Endothelial cell of umbilical vein (primary cell): ENCODE results near the gene DDX47. TPM values are rescaled to one million over a fixed set of nuclear protein-coding genes. Genes with fewer than 3 reads are reported as not detected.

ENCODE experiments used
- BruUV-seq: library from RNA; stranded (reverse); fragments of 400-500 nt; replicated peaks from 2 replicates; lab custom pipeline; 2021; lab: Mats Ljungman, UMichigan
- CTCF ChIA-PET: fragments of 300-600, 350-600 bp; sonication (Branson Sonifier 250); formaldehyde crosslinking; loops from one replicate; lab custom pipeline; 2021; ENCODE audit warnings: antibody characterized with exemption, inconsistent platforms; lab: Charles Lee
- POLR2A ChIA-PET: fragments of 300-600, 350-600 bp; sonication (Branson Sonifier 250); formaldehyde crosslinking; loops from one replicate; lab custom pipeline; 2021; ENCODE audit warnings: antibody characterized with exemption, inconsistent platforms; lab: Charles Lee
- DNase-seq: peaks from one replicate; pipeline ENCODE4 v3.0.0-alpha.2; 2011; ENCODE audit warnings: low read depth, low spot score
- FAIRE-seq: peaks from 2 replicates; lab custom pipeline; 2011; peaks lifted over from hg19 to GRCh38; lab: Jason Lieb, UNC
- H2AFZ ChIP-seq: 2 replicates; pipeline ENCODE4 v1.6.0; 2012; ENCODE audit warnings: low read depth, low read length, control low read depth, inconsistent platforms
- H3K27ac ChIP-seq: 2 replicates; pipeline ENCODE4 v1.5.1; 2011; ENCODE audit warnings: low read depth, mild to moderate bottlenecking, control low read depth, low read length, moderate library complexity; ENCODE audit not compliant: insufficient read depth
- H3K27me3 ChIP-seq, 2 experiments: 2 replicates each; pipeline versions ENCODE4 v1.6.0 to v1.6.1; 2011; ENCODE audit warnings: low read length in 2 of 2, mixed read lengths in 1 of 2; ENCODE audit not compliant: control insufficient read depth in 2 of 2, insufficient read depth in 2 of 2
- H3K36me3 ChIP-seq, 2 experiments: 2 replicates in 1 of 2; 3 replicates in 1 of 2; pipeline ENCODE4 v1.5.1; 2011; ENCODE audit warnings: low read length in 2 of 2, mild to moderate bottlenecking in 1 of 2, moderate library complexity in 1 of 2; ENCODE audit not compliant: control insufficient read depth in 2 of 2, insufficient read depth in 2 of 2; ENCODE audit errors: extremely low read depth in 1 of 2
- H3K4me1 ChIP-seq: 3 replicates; pipeline ENCODE4 v1.5.1; 2011; ENCODE audit warnings: mild to moderate bottlenecking, low read length; ENCODE audit not compliant: control insufficient read depth, insufficient read depth; ENCODE audit errors: extremely low read depth
- H3K4me2 ChIP-seq: 2 replicates; pipeline ENCODE4 v1.6.1; 2011; ENCODE audit warnings: low read length, control low read depth, mixed read lengths; ENCODE audit not compliant: insufficient read depth
- H3K4me3 ChIP-seq, 3 experiments: fragments of 200-600 bp in 1 of 3; sonication (generic), shearing (Covaris generic) in 1 of 3; replicated peaks in 1 of 3; 2 replicates each; pipeline ENCODE4 v1.5.1; 2011 to 2016; ENCODE audit warnings: control low read depth in 3 of 3, low read length in 3 of 3, mild to moderate bottlenecking in 2 of 3, inconsistent platforms in 1 of 3, low read depth in 1 of 3, moderate library complexity in 1 of 3; ENCODE audit not compliant: insufficient read depth in 1 of 3
- H3K79me2 ChIP-seq: 2 replicates; pipeline ENCODE4 v1.6.0; 2012; ENCODE audit warnings: low read length, inconsistent platforms; ENCODE audit not compliant: control insufficient read depth, insufficient read depth
- H3K9ac ChIP-seq: replicated peaks from 2 replicates; pipeline ENCODE3; 2011; ENCODE audit warnings: low read length, control low read depth; ENCODE audit not compliant: insufficient read depth; ENCODE audit errors: extremely low read depth
- H3K9me1 ChIP-seq: replicated peaks from 3 replicates; pipeline ENCODE4 v1.6.0; 2011; ENCODE audit warnings: mild to moderate bottlenecking, low read length; ENCODE audit not compliant: control insufficient read depth, insufficient read depth; ENCODE audit errors: extremely low read depth
- H3K9me3 ChIP-seq: replicated peaks from 2 replicates; pipeline ENCODE4 v1.5.1; 2012; ENCODE audit warnings: low read length, inconsistent platforms; ENCODE audit not compliant: control insufficient read depth, insufficient read depth
- H4K20me1 ChIP-seq: replicated peaks from 2 replicates; pipeline ENCODE3; 2011; ENCODE audit warnings: mild to moderate bottlenecking, low read length; ENCODE audit not compliant: control insufficient read depth, insufficient read depth; ENCODE audit errors: extremely low read depth
- CTCF ChIP-seq, 2 donors: IDR thresholded peaks; 1 replicate in 1 of 2; 2 replicates in 1 of 2; pipeline ENCODE4 v1.5.1; 2011; ENCODE audit warnings: low read length in 2 of 2, mild to moderate bottlenecking in 2 of 2, moderate library complexity in 2 of 2, control low read depth in 1 of 2, inconsistent platforms in 1 of 2, low read depth in 1 of 2; ENCODE audit not compliant: insufficient read depth in 1 of 2; ENCODE audit errors: extremely low read depth in 1 of 2
- GATA2 ChIP-seq: IDR thresholded peaks from 2 replicates; pipeline ENCODE4 v1.7.0; 2011; ENCODE audit warnings: low read depth, mild to moderate bottlenecking, moderate library complexity, mixed read lengths, low read length; ENCODE audit not compliant: insufficient read length, insufficient read depth
- MYC ChIP-seq: IDR thresholded peaks from one replicate; pipeline ENCODE4 v1.6.1; 2011; ENCODE audit warnings: mild to moderate bottlenecking, low read depth, low read length
- POLR2A ChIP-seq: IDR thresholded peaks from 2 replicates; pipeline ENCODE4 v1.6.1; 2012; ENCODE audit warnings: low read depth, mild to moderate bottlenecking, control low read depth, low read length
- POLR2AphosphoS5 ChIP-seq: IDR thresholded peaks from 2 replicates; pipeline ENCODE4 v1.6.1; 2012; ENCODE audit warnings: low read depth, mild to moderate bottlenecking, control low read depth, low read length, moderate library complexity; ENCODE audit not compliant: insufficient read depth
- dilution Hi-C: fragments of 300-500 bp; cut with MboI; formaldehyde crosslinking; loops from one replicate; pipeline ENCODE4 v1.15.0; 2019; ENCODE audit warnings: low sequenced_read_pairs; ENCODE audit not compliant: extremely low pct_ligation_motif_present
- intact Hi-C: fragments of 100-400 bp; cut with micrococcal nuclease; formaldehyde crosslinking; loops from one replicate; pipeline ENCODE4 v1.10.0; 2022
- polyA plus RNA-seq, 4 experiments: library from polyadenylated mRNA; depleted of rRNA in 3 of 4; stranded (reverse) in 3 of 4; unstranded in 1 of 4; fragments of >200 nt; gene quantifications; 2 replicates each; pipeline versions ENCODE4 v1.2.1 to v1.2.3, GENCODE V29; 2011 to 2012; ENCODE audit warnings: missing spikeins in 1 of 4
- total RNA-seq: library from RNA; stranded (reverse); gene quantifications from 2 replicates; pipeline ENCODE4 v1.2.3, GENCODE V29; 2021
- TF ChIP-seq, protein P1 (sequence below): IDR thresholded peaks from 2 replicates; pipeline ENCODE4 v1.6.1; 2011; ENCODE audit not compliant: insufficient read depth, insufficient read length

Gene DDX47
- total and polyA plus RNA-seq, 2 donors (not counting 3 experiments of a cell fraction or from before 2014, with no cell fraction given): 73.4 to 74.6 TPM

GRCh38 chr12:12791756-12792369 is 21.3 kb upstream of the DDX47 start:
- BruUV-seq: no TSS peak

More at GRCh38 chr12:12791756-12792369, 21.3 kb upstream of the DDX47 start:
- no peaks in the 10 kb centered on the region for H3K9me1 ChIP-seq
- TF ChIP-seq GATA2: no peak
- no peak for TF ChIP-seq POLR2A
- TF ChIP-seq, protein P1, sequence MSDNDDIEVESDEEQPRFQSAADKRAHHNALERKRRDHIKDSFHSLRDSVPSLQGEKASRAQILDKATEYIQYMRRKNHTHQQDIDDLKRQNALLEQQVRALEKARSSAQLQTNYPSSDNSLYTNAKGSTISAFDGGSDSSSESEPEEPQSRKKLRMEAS: no peak
- no peak for TF ChIP-seq POLR2AphosphoS5
- no peak for TF ChIP-seq MYC
- TF ChIP-seq CTCF (IDR thresholded peaks at IDR 0.05; ENCODE audit: extremely low read depth in 1 of 2, insufficient read depth in 1 of 2, low read depth in 1 of 2, low read length in 2 of 2): no peak
- H2AFZ ChIP-seq: no peak overlapping the region
- H3K4me1 ChIP-seq: peaks cover 21% of the 10 kb centered on the region
- no peak overlapping the region for H3K4me3 ChIP-seq
- FAIRE-seq (no peak), DNase-seq (no peak)
- H3K36me3 ChIP-seq: no peaks in the 10 kb centered on the region
- ChIA-PET CTCF (interaction anchor here (1.0 to 1.9 kb wide), 3 partner anchors 12 to 45 kb away, joined by 3 to 8 read pairs (median 8); no protein-coding TSS in a partner anchor), POLR2A (no interaction called here)
- H3K79me2 ChIP-seq: peaks cover 7% of the 10 kb centered on the region
- dilution Hi-C loops (no loop called here), intact Hi-C loops (no loop called here)
- no peaks in the 10 kb centered on the region for H4K20me1 ChIP-seq
- H3K9ac ChIP-seq: no peak overlapping the region
- H3K27me3 ChIP-seq: no peaks in the 10 kb centered on the region
- H3K4me2 ChIP-seq: no peak overlapping the region
- H3K9me3 ChIP-seq: no peaks in the 10 kb centered on the region
- H3K27ac ChIP-seq: no peak overlapping the region
